ENCODE data around the gene SRSF6.
A peak's percentile ranks its signal among the peaks of the same experiment; 100 is the strongest.
"Not testable (repeated sequence)": the region's sequence is repeated elsewhere in the genome, so short reads cannot be mapped to it uniquely, and the experiment has no call there.

The SRSF6 gene

GRCh38 chr20:43457640-43458421, at the start of gene SRSF6:
SRSF6 (plus strand) TSS chr20:43457896; CDS start chr20:43458034, 138 bp downstream.
- peak; percentile 97 for DNase-seq

- DNase-seq, result peak; percentile 22
Measured at GRCh38 chr20:43408848-43409576, 48.7 kb upstream of the SRSF6 start.

- no peak for DNase-seq
Measured at GRCh38 chr20:43409577-43409913, 48.2 kb upstream of the SRSF6 start.

- DNase-seq, result no peak
Measured at GRCh38 chr20:43415661-43416430, 41.9 kb upstream of the SRSF6 start.

GRCh38 chr20:43416591-43417228, 41.0 kb upstream of the SRSF6 start:
- no peak for DNase-seq

- no peak for DNase-seq
Measured at GRCh38 chr20:43420192-43420591, 37.5 kb upstream of the SRSF6 start.

- DNase-seq, result not testable (repeated sequence)
Measured at GRCh38 chr20:43420913-43421312, 36.8 kb upstream of the SRSF6 start.

GRCh38 chr20:43426172-43426571, 31.5 kb upstream of the SRSF6 start:
- DNase-seq, result no peak

GRCh38 chr20:43430265-43431133, 27.2 kb upstream of the SRSF6 start:
- no peak for DNase-seq

GRCh38 chr20:43431134-43431519, 26.6 kb upstream of the SRSF6 start:
- DNase-seq, result no peak

GRCh38 chr20:43432498-43432897, 25.2 kb upstream of the SRSF6 start:
- DNase-seq, result no peak

- DNase-seq, result no peak
Measured at GRCh38 chr20:43433250-43433854, 24.3 kb upstream of the SRSF6 start.

- DNase-seq, result no peak
Measured at GRCh38 chr20:43434565-43434964, 23.1 kb upstream of the SRSF6 start.

GRCh38 chr20:43438578-43439316, 18.9 kb upstream of the SRSF6 start:
- no peak for DNase-seq

- DNase-seq, result no peak
Measured at GRCh38 chr20:43440531-43440930, 17.2 kb upstream of the SRSF6 start.

- no peak for DNase-seq
Measured at GRCh38 chr20:43442282-43442880, 15.3 kb upstream of the SRSF6 start.

GRCh38 chr20:43444107-43444506, 13.6 kb upstream of the SRSF6 start:
- DNase-seq, result no peak

- DNase-seq, result no peak
Measured at GRCh38 chr20:43446361-43446879, 11.3 kb upstream of the SRSF6 start.

- not testable (repeated sequence) for DNase-seq
Measured at GRCh38 chr20:43448431-43448747, 9.3 kb upstream of the SRSF6 start.
